Activated gamma-delta T cell treated with Interleukin-2 at 50 U/mL for 16 hours (primary cell): ENCODE results near the gene FAM241B.

Source experiments
- DNase-seq: peaks from one replicate; pipeline ENCODE4 v3.0.0-alpha.2; 2020

The FAM241B gene

DNA sequence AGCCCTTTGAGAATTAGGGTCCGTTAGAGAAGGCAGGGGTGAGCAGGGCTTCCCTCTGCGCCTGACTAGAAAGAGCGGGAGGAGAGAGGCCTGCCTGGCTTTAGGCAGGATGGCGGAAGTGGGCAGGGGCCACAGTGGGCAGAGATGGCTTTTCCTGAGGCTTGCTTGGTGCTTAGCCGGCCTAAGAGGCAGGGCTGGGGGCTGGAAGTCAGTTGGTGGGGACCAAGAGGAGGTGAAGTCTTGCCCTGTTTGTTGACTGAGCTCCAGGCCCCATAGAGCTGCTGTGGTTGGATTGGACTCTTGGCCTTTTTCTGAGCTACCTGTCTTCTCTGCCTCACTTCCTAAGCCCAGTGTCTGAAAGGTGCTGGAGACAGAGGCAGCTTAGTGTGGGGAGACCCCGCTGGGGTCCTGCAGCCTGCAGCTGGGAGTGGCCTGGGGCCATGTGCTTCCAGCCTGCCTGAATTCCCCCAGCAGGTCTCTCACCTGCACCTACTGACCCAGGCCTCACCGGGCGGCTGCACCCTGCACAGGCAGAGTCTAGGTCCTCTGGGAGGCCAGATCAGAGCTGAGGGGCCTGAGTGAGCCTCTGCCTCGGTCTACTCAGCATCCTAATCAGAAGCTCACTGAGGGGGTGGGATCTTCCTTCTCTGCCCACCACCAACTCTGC, 4.8 kb downstream of the FAM241B start:
- DNase-seq: no peak

- no peak for DNase-seq
These were observed 5.6 kb downstream of the FAM241B start for GRCh38 chr10:69635428-69636272.

GRCh38 chr10:69636273-69636575, 6.2 kb downstream of the FAM241B start:
- no peak for DNase-seq

GRCh38 chr10:69636626-69637605, 6.9 kb downstream of the FAM241B start:
- no peak for DNase-seq

DNA sequence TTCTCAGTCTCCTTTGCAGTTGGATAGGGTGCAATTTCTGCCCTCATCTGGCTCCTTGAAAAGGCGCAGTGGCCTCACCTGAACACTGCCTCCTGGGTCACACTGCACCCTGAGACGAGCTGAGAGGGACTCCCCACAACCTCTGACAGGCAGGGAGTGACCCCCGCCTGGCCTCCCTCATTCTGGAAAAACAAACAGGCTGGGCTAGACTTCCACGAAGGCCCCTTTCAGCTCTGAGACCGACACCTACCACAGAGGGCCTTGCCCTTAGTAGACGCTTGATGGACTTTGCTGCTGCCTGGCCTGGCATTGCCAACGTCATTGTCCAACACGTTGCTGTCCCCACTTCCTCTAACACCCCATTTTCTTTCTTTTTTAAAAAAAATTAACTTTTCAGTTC, 8.6 kb downstream of the FAM241B start:
- no peak for DNase-seq

- peak; percentile 70 for DNase-seq
These were observed 9.5 kb downstream of the FAM241B start for GRCh38 chr10:69639291-69640195.

GRCh38 chr10:69640196-69640980, 10.3 kb downstream of the FAM241B start:
- no peak for DNase-seq

GRCh38 chr10:69641261-69641980, 11.4 kb downstream of the FAM241B start:
- no peak for DNase-seq

GRCh38 chr10:69642747-69643146, 12.7 kb downstream of the FAM241B start:
- no peak for DNase-seq

- DNase-seq: no peak
These were observed 14.0 kb downstream of the FAM241B start for GRCh38 chr10:69643779-69644657.

DNA sequence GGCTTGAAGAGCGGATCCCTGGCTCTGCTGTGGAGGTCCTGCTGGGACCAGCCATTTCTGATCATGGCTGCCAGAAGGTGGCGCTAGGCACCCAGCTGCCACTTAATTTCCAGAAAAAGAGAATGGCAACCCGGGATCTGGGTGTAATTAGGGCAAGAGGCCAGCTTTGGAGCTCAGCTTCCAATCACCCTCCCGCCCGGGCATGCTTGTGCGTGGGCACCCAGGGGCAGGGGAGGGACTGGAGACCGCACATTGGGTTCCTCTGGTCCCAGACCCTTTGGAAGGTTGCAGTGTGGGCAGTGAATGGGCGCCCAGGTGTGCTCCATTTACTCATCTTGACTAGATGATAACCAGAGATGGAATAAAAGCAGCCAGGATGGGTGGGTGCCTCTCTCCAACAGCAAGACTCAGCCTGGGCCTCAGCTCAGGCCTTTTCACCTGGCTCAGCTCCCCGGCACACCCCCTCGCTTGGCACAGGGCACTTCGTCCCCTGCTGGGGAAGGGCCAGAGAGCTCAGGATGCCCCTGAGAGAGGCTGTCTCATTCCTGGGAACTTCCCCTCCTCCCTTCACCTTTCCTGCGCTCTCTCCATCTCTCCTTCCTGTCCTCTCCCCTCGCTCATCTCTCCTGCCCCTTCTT, 14.7 kb downstream of the FAM241B start:
- no peak for DNase-seq

DNA sequence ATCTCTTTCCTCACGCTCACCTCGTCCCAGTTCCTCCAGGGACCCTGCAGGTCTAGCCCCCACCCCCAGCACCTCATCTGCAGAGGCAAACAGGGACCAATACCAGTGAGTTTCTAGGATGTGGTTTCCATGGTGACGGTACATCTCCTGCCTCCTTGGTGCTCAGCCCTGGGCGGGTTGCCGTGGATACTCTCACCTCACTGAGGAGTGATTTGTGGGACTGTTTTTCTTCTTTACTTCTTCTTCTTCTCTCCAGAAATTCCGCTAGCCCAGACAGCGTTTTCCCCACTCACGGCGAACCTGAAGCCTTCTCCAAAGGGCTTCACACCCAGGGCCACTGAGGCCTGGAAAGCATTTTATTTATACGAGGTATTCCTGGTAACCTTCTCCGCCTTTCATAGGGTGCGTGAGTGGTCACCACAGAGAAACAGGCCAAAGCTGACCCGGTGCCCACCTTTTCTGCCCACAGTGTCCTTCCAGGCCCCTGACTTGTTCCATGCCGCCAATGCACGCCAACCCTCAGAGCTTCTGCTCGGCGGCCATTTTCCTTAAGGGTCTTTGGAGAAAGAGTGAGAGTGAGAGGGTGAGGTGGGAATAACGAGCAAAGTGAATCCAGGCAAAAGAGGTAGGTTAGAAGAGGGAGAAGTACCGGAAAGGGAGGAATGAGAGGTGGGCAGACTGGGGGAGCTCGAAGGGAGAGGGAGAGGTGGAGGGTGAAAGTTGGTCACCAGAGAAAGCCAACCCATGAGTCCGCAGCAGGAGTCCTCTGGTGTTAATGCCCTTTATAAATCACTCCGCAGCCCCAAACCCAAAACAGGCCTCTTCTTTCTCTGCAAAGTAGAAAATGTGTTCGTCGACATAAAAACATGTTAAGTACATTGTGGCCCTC, 15.5 kb downstream of the FAM241B start:
- DNase-seq: no peak

DNA sequence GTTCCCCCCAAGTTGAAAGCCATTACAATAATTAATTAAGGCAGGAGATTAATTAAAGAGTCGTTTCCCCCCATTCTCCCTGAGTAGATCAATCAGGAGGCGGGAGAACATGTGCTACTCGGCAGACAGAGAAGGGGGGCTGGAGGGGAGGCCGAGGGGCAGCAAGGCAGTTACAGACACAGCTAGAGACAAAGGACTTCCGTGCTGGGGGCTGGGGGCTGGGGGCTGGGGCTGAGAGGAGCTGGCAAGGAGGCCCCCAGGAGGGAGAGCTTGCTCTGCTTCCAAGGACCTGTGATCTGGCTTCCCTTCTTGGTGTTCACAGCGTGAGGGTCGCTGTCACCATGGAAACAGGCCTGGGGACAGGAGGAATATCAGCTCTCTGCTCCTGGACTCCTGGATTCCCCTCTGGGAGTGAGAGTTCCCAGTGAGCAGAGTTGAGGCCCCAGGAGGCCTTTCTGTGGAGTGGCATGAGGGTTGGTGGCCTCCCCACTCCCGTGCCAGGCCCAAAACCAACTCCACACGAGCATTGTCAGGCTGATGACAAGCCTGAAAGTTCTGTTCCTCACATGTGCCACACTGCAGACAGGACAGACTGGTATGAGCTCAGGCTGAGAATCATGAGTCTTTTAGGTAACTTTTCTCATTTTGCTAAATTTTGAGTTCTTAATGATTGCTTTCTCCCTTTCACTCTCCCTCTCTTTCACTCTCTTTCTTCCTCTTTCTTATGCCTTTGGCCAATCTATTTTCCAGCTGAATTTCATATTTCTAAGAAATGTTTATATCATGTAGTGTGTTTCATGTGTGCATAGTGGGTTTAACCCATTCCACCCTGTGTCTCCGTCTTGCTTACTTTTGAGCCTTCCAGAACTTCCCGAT, 16.4 kb downstream of the FAM241B start:
- DNase-seq: no peak

- no peak for DNase-seq
These were observed 17.1 kb downstream of the FAM241B start for GRCh38 chr10:69647126-69647525.

GRCh38 chr10:69647819-69648218, 17.8 kb downstream of the FAM241B start:
- DNase-seq: no peak

DNA sequence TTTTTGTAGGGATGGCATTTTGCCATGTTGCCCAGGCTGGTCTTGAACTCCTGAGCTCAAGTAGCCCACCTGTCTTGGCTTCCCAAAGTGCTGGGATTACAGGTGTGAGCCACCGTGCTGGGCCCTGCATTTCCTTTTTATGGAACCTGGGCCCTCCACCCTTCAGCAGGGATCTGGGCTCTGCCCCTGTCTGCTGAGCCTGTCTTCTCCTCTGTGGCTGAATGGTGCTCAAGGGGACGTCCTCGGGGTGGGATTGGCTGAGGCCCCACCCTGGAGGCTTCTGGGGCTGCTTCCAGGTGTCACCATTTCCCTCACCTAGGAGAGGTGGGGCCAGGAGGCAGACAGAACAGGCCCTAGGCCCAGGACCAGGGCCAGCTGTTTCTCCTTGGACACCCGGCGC, 18.4 kb downstream of the FAM241B start:
- no peak for DNase-seq
